Neural progenitor cell (in vitro differentiated cells): ENCODE results near the gene SMIM36. TPM values are rescaled to one million over a fixed set of nuclear protein-coding genes. Genes with fewer than 3 reads are reported as not detected.
A peak's percentile ranks its signal among the peaks of the same experiment; 100 is the strongest.
"Not testable (repeated sequence)": the region's sequence is repeated elsewhere in the genome, so short reads cannot be mapped to it uniquely, and the experiment has no call there.

ENCODE experiments used
- DNase-seq: peaks from one replicate; pipeline ENCODE4 v3.0.0-alpha.2; 2016; ENCODE audit warnings: low spot score
- H2AFZ ChIP-seq: fragments of 200-600 bp; sonication (generic); replicated peaks from 2 replicates; pipeline ENCODE4 v1.6.1; 2016; ENCODE audit warnings: antibody characterized with exemption
- H3F3A ChIP-seq: fragments of 200-600 bp; sonication (generic); 2 replicates; pipeline ENCODE4 v1.6.1; 2016; ENCODE audit warnings: antibody characterized with exemption, low read depth
- H3K27ac ChIP-seq: fragments of 200-600 bp; sonication (generic); 2 replicates; pipeline ENCODE4 v1.5.1; 2016; ENCODE audit warnings: mild to moderate bottlenecking
- H3K27me3 ChIP-seq: fragments of 200-600 bp; sonication (generic); 2 replicates; pipeline ENCODE4 v1.6.1; 2016; ENCODE audit warnings: mild to moderate bottlenecking, moderate library complexity
- H3K36me3 ChIP-seq: fragments of 200-600 bp; sonication (generic); 2 replicates; pipeline ENCODE4 v1.5.1; 2016
- H3K4me1 ChIP-seq: fragments of 200-600 bp; sonication (generic); 2 replicates; pipeline ENCODE4 v1.6.1; 2016; ENCODE audit warnings: mixed run types
- H3K4me2 ChIP-seq: fragments of 200-600 bp; sonication (generic); 2 replicates; pipeline ENCODE4 v1.6.1; 2016
- H3K4me3 ChIP-seq: fragments of 200-600 bp; sonication (generic); 2 replicates; pipeline ENCODE4 v1.5.1; 2016
- H3K79me2 ChIP-seq: fragments of 200-600 bp; sonication (generic); 2 replicates; pipeline ENCODE4 v1.6.1; 2016; ENCODE audit warnings: low read depth
- H3K9ac ChIP-seq: fragments of 200-600 bp; sonication (generic); 2 replicates; pipeline ENCODE4 v1.6.1; 2016
- H3K9me3 ChIP-seq: fragments of 200-600 bp; sonication (generic); 2 replicates; pipeline ENCODE4 v1.5.1; 2016; ENCODE audit warnings: low read depth
- H4K20me1 ChIP-seq: fragments of 200-600 bp; sonication (generic); 2 replicates; pipeline ENCODE4 v1.6.1; 2016; ENCODE audit warnings: low read depth
- H3K27ac Mint-ChIP-seq: 3 replicates; pipeline ENCODE4 v1.8.0; 2021; ENCODE audit warnings: mixed read lengths
- H3K27me3 Mint-ChIP-seq: 2 replicates; pipeline ENCODE4 v1.8.0; 2022; ENCODE audit warnings: low read depth, mild to moderate bottlenecking, inconsistent platforms, moderate library complexity, mixed read lengths; ENCODE audit not compliant: insufficient read depth
- H3K36me3 Mint-ChIP-seq: 3 replicates; pipeline ENCODE4 v1.8.0; 2021; ENCODE audit warnings: mixed read lengths
- H3K4me1 Mint-ChIP-seq: 3 replicates; pipeline ENCODE4 v1.8.0; 2021; ENCODE audit warnings: mixed read lengths
- H3K4me3 Mint-ChIP-seq: 3 replicates; pipeline ENCODE4 v1.8.0; 2021; ENCODE audit warnings: mild to moderate bottlenecking, moderate library complexity, mixed read lengths
- H3K9me3 Mint-ChIP-seq: 3 replicates; pipeline ENCODE4 v1.8.0; 2020; ENCODE audit warnings: mixed read lengths
- CTCF ChIP-seq: fragments of 200-600 bp; sonication (generic); IDR thresholded peaks from 2 replicates; pipeline ENCODE4 v1.5.1; 2017; ENCODE audit warnings: antibody characterized with exemption, mild to moderate bottlenecking
- EZH2 ChIP-seq: fragments of 200-600 bp; sonication (generic); IDR thresholded peaks from 2 replicates; pipeline ENCODE4 v1.6.1; 2017; ENCODE audit warnings: antibody characterized with exemption, mild to moderate bottlenecking, moderate library complexity
- EZH2phosphoT487 ChIP-seq: fragments of 200-600 bp; sonication (generic); IDR thresholded peaks from 2 replicates; pipeline ENCODE4 v1.6.1; 2017; ENCODE audit warnings: antibody characterized with exemption
- total RNA-seq: library from RNA; depleted of rRNA; stranded (reverse); fragments of >200 nt; gene quantifications from 2 replicates; pipeline ENCODE4 v1.2.3, GENCODE V29; 2015; ENCODE audit warnings: low replicate concordance

The SMIM36 gene
- total RNA-seq, 1 donor from 2014 or later: not detected

- H3K27ac Mint-ChIP-seq: no peak overlapping the region
- no peaks in the 10 kb centered on the region for H3K36me3 ChIP-seq
- TF ChIP-seq CTCF: no peak
- no peak for TF ChIP-seq EZH2phosphoT487
- H3K79me2 ChIP-seq: no peaks in the 10 kb centered on the region
- DNase-seq: no peak
- peaks cover 15% of the 10 kb centered on the region for H3K4me1 Mint-ChIP-seq
- no peak overlapping the region for H3K4me3 ChIP-seq
- H2AFZ ChIP-seq: no peak overlapping the region
- peaks cover 4% of the 10 kb centered on the region for H3K27me3 Mint-ChIP-seq
- no peak overlapping the region for H3K9ac ChIP-seq
- H3K27ac ChIP-seq: no peak overlapping the region
- H3K36me3 Mint-ChIP-seq: no peaks in the 10 kb centered on the region
- no peaks in the 10 kb centered on the region for H3K27me3 ChIP-seq
- H3K4me2 ChIP-seq: no peak overlapping the region
- H3K9me3 Mint-ChIP-seq: no peaks in the 10 kb centered on the region
- peaks cover 19% of the 10 kb centered on the region for H3F3A ChIP-seq
- no peaks in the 10 kb centered on the region for H3K9me3 ChIP-seq
- no peaks in the 10 kb centered on the region for H4K20me1 ChIP-seq
- no peak overlapping the region for H3K4me3 Mint-ChIP-seq
- peaks cover 32% of the 10 kb centered on the region for H3K4me1 ChIP-seq
Observed at GRCh38 chr17:55446581-55447205, 64.6 kb downstream of the SMIM36 start.

- not testable (repeated sequence) for H3K36me3 ChIP-seq, H3K79me2 ChIP-seq, H3K27ac Mint-ChIP-seq, H3K4me3 Mint-ChIP-seq, H3K9me3 Mint-ChIP-seq, H2AFZ ChIP-seq, H3K4me2 ChIP-seq, H3K4me3 ChIP-seq, H3K36me3 Mint-ChIP-seq, H3K9me3 ChIP-seq, H4K20me1 ChIP-seq, H3K27ac ChIP-seq, DNase-seq, H3K27me3 ChIP-seq, H3K9ac ChIP-seq, H3K27me3 Mint-ChIP-seq
- peaks cover 12% of the 10 kb centered on the region for H3K4me1 Mint-ChIP-seq
- H3F3A ChIP-seq: peaks cover 19% of the 10 kb centered on the region
- H3K4me1 ChIP-seq: peaks cover 36% of the 10 kb centered on the region
Observed at GRCh38 chr17:55446004-55446403, 65.2 kb downstream of the SMIM36 start.

GRCh38 chr17:55444471-55445441, 66.5 kb downstream of the SMIM36 start:
- Mint-ChIP-seq H3K4me1 (peaks cover 17% of the 10 kb centered on the region), H3K36me3 (no peaks in the 10 kb centered on the region), H3K27ac (no peak overlapping the region), H3K9me3 (no peaks in the 10 kb centered on the region), H3K27me3 (peaks cover 4% of the 10 kb centered on the region), H3K4me3 (no peak overlapping the region)
- TF ChIP-seq CTCF (no peak), EZH2phosphoT487 (no peak), EZH2 (no peak)
- Histone ChIP-seq H3K79me2 (no peaks in the 10 kb centered on the region), H3K27me3 (no peaks in the 10 kb centered on the region), H3F3A (peaks cover 19% of the 10 kb centered on the region), H2AFZ (no peak overlapping the region), H3K9ac (no peak overlapping the region), H3K27ac (peak overlapping the region; percentile 53), H4K20me1 (no peaks in the 10 kb centered on the region), H3K9me3 (no peaks in the 10 kb centered on the region), H3K4me1 (peaks cover 36% of the 10 kb centered on the region), H3K36me3 (no peaks in the 10 kb centered on the region), H3K4me3 (no peak overlapping the region), H3K4me2 (peak overlapping the region; percentile 28)
- DNase-seq: peak; percentile 13

- Mint-ChIP-seq H3K27me3 (peaks cover 2% of the 10 kb centered on the region), H3K27ac (no peak overlapping the region), H3K4me3 (no peak overlapping the region), H3K36me3 (no peaks in the 10 kb centered on the region), H3K9me3 (no peaks in the 10 kb centered on the region), H3K4me1 (peaks cover 17% of the 10 kb centered on the region)
- H3K36me3 ChIP-seq: no peaks in the 10 kb centered on the region
- H3K9me3 ChIP-seq: no peaks in the 10 kb centered on the region
- H3K9ac ChIP-seq: no peak overlapping the region
- H3F3A ChIP-seq: peaks cover 19% of the 10 kb centered on the region
- H3K4me1 ChIP-seq: peaks cover 36% of the 10 kb centered on the region
- H3K27me3 ChIP-seq: no peaks in the 10 kb centered on the region
- no peaks in the 10 kb centered on the region for H4K20me1 ChIP-seq
- no peak overlapping the region for H2AFZ ChIP-seq
- H3K79me2 ChIP-seq: no peaks in the 10 kb centered on the region
- TF ChIP-seq CTCF (no peak), EZH2phosphoT487 (no peak), EZH2 (no peak)
- peak overlapping the region; percentile 28 for H3K4me2 ChIP-seq
- peak overlapping the region; percentile 53 for H3K27ac ChIP-seq
- DNase-seq: no peak
- H3K4me3 ChIP-seq: no peak overlapping the region
Observed at GRCh38 chr17:55443904-55444303, 67.3 kb downstream of the SMIM36 start.
